Glutamatergic neuron (in vitro differentiated cells): ENCODE measurements around the gene TMEM144. TPM values are rescaled to one million over a fixed set of nuclear protein-coding genes. Genes with fewer than 3 reads are reported as not detected.
"Not testable (repeated sequence)": the region's sequence is repeated elsewhere in the genome, so short reads cannot be mapped to it uniquely, and the experiment has no call there.

ENCODE experiments used
- DNase-seq: peaks from one replicate; pipeline ENCODE4 v3.0.0; 2022
- H3K27ac Mint-ChIP-seq: one replicate; pipeline ENCODE4 v1.8.0; 2020; ENCODE audit warnings: mild to moderate bottlenecking, mixed read lengths, inconsistent platforms; ENCODE audit not compliant: unreplicated experiment
- H3K27me3 Mint-ChIP-seq: one replicate; pipeline ENCODE4 v1.8.0; 2020; ENCODE audit warnings: mild to moderate bottlenecking, moderate library complexity, mixed read lengths, inconsistent platforms; ENCODE audit not compliant: unreplicated experiment
- H3K36me3 Mint-ChIP-seq: one replicate; pipeline ENCODE4 v1.8.0; 2020; ENCODE audit warnings: mild to moderate bottlenecking, mixed read lengths, inconsistent platforms; ENCODE audit not compliant: unreplicated experiment
- H3K4me1 Mint-ChIP-seq: one replicate; pipeline ENCODE4 v1.8.0; 2020; ENCODE audit warnings: mild to moderate bottlenecking, low read depth, mixed read lengths, inconsistent platforms; ENCODE audit not compliant: unreplicated experiment
- H3K4me3 Mint-ChIP-seq: one replicate; pipeline ENCODE4 v1.8.0; 2020; ENCODE audit warnings: mild to moderate bottlenecking, mixed read lengths, inconsistent platforms; ENCODE audit not compliant: unreplicated experiment
- H3K9me3 Mint-ChIP-seq: one replicate; pipeline ENCODE4 v1.8.0; 2020; ENCODE audit warnings: mild to moderate bottlenecking, moderate library complexity, mixed read lengths, inconsistent platforms; ENCODE audit not compliant: unreplicated experiment
- CTCF ChIP-seq: fragments of 200-600 bp; sonication (generic); IDR thresholded peaks from one replicate; pipeline ENCODE4 v1.5.0; 2021; ENCODE audit not compliant: partially characterized antibody, unreplicated experiment
- total RNA-seq: library from RNA; stranded (reverse); fragmentation: NEBNext Ultra II Directional; extraction: Animal tissue kit (Norgen Biotek cat#: 25700); gene quantifications from one replicate; pipeline ENCODE4 v1.2.1, GENCODE V29; 2021; ENCODE audit not compliant: unreplicated experiment

TMEM144 gene
- total RNA-seq, 1 donor from 2014 or later, result not detected

- H3K27me3 Mint-ChIP-seq, result no peaks in the 10 kb centered on the region
- no peak for TF ChIP-seq CTCF
- no peak overlapping the region for H3K4me3 Mint-ChIP-seq
- no peaks in the 10 kb centered on the region for H3K9me3 Mint-ChIP-seq
- H3K4me1 Mint-ChIP-seq, result peaks cover 2% of the 10 kb centered on the region
- H3K36me3 Mint-ChIP-seq, result no peaks in the 10 kb centered on the region
- DNase-seq, result no peak
- no peak overlapping the region for H3K27ac Mint-ChIP-seq
Observed at GRCh38 chr4:158261480-158261879, 51.2 kb downstream of the TMEM144 start.

GRCh38 chr4:158268553-158268952 lies 58.3 kb downstream of the TMEM144 start:
- Mint-ChIP-seq H3K27ac (no peak overlapping the region), H3K9me3 (no peaks in the 10 kb centered on the region), H3K4me1 (peaks cover 2% of the 10 kb centered on the region), H3K36me3 (no peaks in the 10 kb centered on the region), H3K4me3 (no peak overlapping the region), H3K27me3 (no peaks in the 10 kb centered on the region)
- no peak for TF ChIP-seq CTCF
- no peak for DNase-seq

- Mint-ChIP-seq H3K27ac (no peak overlapping the region), H3K27me3 (no peaks in the 10 kb centered on the region), H3K4me1 (no peaks in the 10 kb centered on the region), H3K4me3 (no peak overlapping the region), H3K9me3 (no peaks in the 10 kb centered on the region), H3K36me3 (no peaks in the 10 kb centered on the region)
- no peak for TF ChIP-seq CTCF
- DNase-seq, result no peak
Observed at GRCh38 chr4:158274636-158275035, 64.3 kb downstream of the TMEM144 start.

- Mint-ChIP-seq H3K4me3 (no peak overlapping the region), H3K27ac (no peak overlapping the region), H3K36me3 (no peaks in the 10 kb centered on the region), H3K4me1 (no peaks in the 10 kb centered on the region), H3K27me3 (no peaks in the 10 kb centered on the region), H3K9me3 (no peaks in the 10 kb centered on the region)
- TF ChIP-seq CTCF, result no peak
- no peak for DNase-seq
Observed at GRCh38 chr4:158277558-158277957, 67.3 kb downstream of the TMEM144 start.

GRCh38 chr4:158279052-158279451 lies 68.8 kb downstream of the TMEM144 start:
- H3K4me3 Mint-ChIP-seq, H3K27me3 Mint-ChIP-seq, H3K9me3 Mint-ChIP-seq, H3K4me1 Mint-ChIP-seq, H3K36me3 Mint-ChIP-seq, DNase-seq, H3K27ac Mint-ChIP-seq: not testable (repeated sequence)

- no peak for DNase-seq
- H3K27ac Mint-ChIP-seq, result no peak overlapping the region
- no peaks in the 10 kb centered on the region for H3K36me3 Mint-ChIP-seq
- no peaks in the 10 kb centered on the region for H3K27me3 Mint-ChIP-seq
- H3K4me1 Mint-ChIP-seq, result no peaks in the 10 kb centered on the region
- no peaks in the 10 kb centered on the region for H3K9me3 Mint-ChIP-seq
- no peak overlapping the region for H3K4me3 Mint-ChIP-seq
- TF ChIP-seq CTCF, result no peak
Observed at GRCh38 chr4:158280856-158281255, 70.6 kb downstream of the TMEM144 start.
